Cardiac septum (tissue), 1 donor: ENCODE data around the gene FLOT2. TPM values are rescaled to one million over a fixed set of nuclear protein-coding genes. Genes with fewer than 3 reads are reported as not detected.
"Not testable (repeated sequence)": the region's sequence is repeated elsewhere in the genome, so short reads cannot be mapped to it uniquely, and the experiment has no call there.

Experiments
- DNase-seq: peaks from one replicate; pipeline ENCODE4 v3.0.0-alpha.2; 2020; ENCODE audit warnings: low spot score
- intact Hi-C: fragments of 100-400 bp; cut with DNase I; formaldehyde crosslinking; loops from one replicate; pipeline ENCODE4 v1.14.0; 2022
- total RNA-seq: library from RNA; stranded (reverse); fragmentation: NEBNext Ultra II Directional; extraction: Animal tissue kit (Norgen Biotek cat#: 25700); gene quantifications from one replicate; pipeline ENCODE4 v1.2.1, GENCODE V29; 2021
- donor health status: DM: no; HTN: no; CAD: no.

FLOT2 gene
- total RNA-seq, 1 donor from 2014 or later = 80.4 TPM

GRCh38 chr17:28918295-28918694 lies 20.8 kb upstream of the FLOT2 start:
- intact Hi-C loops = loop anchor here (5.0 kb wide), 1 partner anchor 156 kb away; no protein-coding TSS in a partner anchor
- no peak for DNase-seq

- no peak for DNase-seq
- intact Hi-C loops = loop anchor here (5.0 kb wide), 1 partner anchor 155 kb away; no protein-coding TSS in a partner anchor
Measured at GRCh38 chr17:28917465-28917864, 19.9 kb upstream of the FLOT2 start.

GRCh38 chr17:28917029-28917428 lies 19.5 kb upstream of the FLOT2 start:
- no peak for DNase-seq
- intact Hi-C loops = loop anchor here (5.0 kb wide), 1 partner anchor 155 kb away; no protein-coding TSS in a partner anchor

- intact Hi-C loops = loop anchor here (5.0 kb wide), 1 partner anchor 154 kb away; no protein-coding TSS in a partner anchor
Measured at GRCh38 chr17:28916302-28916934, 18.9 kb upstream of the FLOT2 start.

DNA sequence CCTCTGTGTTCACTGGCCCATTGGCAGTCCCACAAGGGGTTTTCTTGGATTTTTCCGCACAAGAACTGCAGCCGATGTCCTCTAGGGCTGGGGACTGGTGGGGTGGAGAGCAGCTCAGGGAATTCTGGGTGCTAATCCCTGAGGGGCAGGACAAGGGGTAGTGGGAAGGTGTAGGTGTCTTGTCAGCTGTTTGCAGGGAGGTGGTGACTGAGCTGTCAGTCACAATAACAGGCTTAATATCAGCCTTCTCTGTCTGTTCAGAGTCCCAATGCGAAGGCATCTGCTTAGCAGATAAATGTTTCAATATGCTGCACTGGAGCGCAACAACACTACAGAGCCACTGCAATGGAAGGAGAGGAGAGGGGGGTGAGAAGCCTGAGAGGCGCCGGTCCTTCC lies 15.4 kb upstream of the FLOT2 start:
- DNase-seq = no peak
- intact Hi-C loops = no loop called here

More at GRCh38 chr17:28916302-28916934, 18.9 kb upstream of the FLOT2 start:
- peak; percentile 81 for DNase-seq

DNA sequence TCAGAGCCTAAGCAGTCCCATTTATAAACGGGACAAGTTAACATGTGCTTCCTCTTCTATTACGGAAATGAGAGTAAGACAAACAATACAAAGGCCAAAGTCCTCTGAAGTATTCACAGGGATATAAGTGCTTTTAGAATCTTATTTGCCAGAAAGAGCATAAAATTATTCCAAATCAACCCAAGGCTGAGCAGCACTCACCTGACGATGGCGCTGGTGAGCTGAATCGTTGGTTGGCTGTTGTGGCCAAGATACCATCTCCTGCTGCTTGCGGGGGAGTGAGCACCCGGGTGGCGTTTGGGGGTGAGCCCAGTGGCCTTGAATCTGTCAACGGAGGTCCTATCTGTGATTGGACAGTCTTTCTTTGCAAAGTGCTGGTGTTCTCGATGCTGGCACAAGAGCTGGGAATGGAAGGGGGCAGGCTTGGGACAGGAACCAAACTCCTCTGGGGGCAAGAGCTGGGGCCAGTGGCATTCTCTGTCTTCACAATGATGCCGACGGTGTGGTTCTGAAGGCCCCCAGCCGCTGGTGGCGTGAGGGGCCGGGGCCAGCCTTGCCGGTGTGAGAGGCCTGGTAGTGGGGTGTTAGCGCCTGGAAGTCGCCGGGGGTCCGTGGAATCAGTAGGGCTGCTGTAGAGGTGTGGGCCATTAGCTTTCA lies 14.9 kb upstream of the FLOT2 start:
- intact Hi-C loops = no loop called here
- no peak for DNase-seq

DNA sequence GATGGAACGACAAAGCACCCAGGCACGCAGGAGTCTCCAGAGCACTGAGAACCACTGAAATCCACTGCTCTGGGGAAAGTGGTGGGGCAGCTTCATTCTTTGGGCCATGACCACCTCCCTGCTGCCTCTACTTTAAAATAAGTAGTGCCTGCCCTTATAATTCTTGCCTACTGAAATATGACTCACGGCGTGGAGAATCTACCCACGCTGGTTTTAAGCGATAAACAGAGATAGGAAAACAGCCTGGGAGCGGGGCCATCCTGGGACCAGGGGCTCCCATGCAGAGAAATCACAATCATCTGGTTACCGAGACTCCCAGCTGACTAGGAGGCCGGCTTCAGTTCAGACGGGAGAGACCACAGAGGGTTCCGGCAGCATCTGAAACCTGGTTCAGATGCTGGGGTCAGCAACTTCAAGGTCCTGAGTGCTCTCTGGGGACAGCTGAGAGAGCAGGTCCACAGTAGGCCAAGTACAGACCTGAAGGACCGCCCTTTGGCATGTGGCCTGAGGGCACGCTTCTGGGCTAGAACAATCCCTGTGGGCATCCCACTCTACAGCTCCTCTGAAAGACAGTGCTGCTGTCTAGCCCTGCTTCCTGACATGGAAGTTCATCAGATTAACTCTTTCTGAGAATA lies 14.0 kb upstream of the FLOT2 start:
- intact Hi-C loops = no loop called here
- no peak for DNase-seq

- intact Hi-C loops = no loop called here
- DNase-seq = no peak
Measured at GRCh38 chr17:28910534-28910933, 13.0 kb upstream of the FLOT2 start.

DNA sequence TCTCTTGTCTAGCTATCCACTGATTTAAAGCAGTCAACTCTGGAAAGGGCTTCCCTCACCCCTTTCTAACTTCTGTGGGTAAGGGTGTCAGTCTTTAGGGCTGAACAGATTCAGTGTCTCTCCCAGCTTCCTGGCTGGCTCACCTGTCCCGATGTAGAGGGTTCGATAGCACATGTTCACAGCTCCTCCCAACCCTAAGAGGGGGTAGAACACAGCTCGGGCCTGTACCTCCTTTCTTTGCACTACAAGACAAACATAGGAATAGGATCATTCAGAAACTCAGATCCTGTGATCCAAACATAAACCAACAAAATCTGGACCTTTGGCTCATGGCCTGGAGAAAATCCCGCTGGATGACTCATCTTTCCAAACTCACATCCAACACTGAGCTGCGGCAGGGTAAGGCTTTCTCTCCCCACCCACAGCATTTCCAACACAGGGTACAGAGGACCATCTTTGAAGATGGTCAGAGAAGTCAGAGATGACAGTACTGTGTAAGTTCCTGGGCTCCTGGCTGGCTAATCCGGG lies 11.2 kb upstream of the FLOT2 start:
- no peak for DNase-seq
- intact Hi-C loops = no loop called here

- intact Hi-C loops = no loop called here
- no peak for DNase-seq
Measured at GRCh38 chr17:28907709-28908475, 10.4 kb upstream of the FLOT2 start.

DNA sequence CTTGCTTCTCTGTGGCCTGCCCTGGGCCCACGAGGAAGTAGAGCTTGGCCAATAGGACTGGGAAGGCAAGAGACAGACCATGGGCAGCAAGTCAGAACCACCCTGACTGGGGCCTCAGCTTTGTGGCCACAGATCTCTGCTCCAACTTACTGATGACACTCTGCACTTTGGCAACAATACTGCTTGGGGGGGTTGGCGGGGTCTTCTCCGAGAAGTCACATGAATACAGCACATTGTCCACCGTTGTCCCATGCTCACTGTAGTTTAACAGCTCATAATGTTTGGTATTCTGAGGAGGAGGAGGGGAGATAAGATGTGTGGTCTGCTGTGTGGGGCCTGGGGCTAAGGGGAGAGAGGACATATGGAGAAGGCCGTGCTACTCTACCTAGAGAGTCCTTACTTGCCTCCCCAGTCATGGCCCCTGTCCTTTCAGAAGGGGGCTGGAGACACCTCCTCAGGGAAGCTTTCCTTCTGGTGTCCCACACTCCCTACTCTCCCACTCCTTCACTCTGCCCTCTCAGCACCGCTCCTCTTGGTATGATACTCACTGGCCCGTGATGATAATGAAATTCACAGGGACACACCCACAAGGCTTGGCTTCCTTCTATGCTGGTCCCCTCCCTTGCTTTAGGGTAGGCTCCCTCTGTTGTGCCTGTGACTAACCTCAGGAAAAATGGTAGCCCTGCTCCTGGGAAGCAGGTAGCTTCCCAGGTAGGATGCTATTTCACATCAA lies 9.3 kb upstream of the FLOT2 start:
- intact Hi-C loops = no loop called here
- no peak for DNase-seq

GRCh38 chr17:28906276-28906675 lies 8.7 kb upstream of the FLOT2 start:
- intact Hi-C loops = no loop called here
- no peak for DNase-seq

GRCh38 chr17:28904800-28905199 lies 7.3 kb upstream of the FLOT2 start:
- intact Hi-C loops = no loop called here

GRCh38 chr17:28903546-28903841 lies 6.0 kb upstream of the FLOT2 start:
- DNase-seq, intact Hi-C loops: not testable (repeated sequence)

More at GRCh38 chr17:28904800-28905199, 7.3 kb upstream of the FLOT2 start:
- DNase-seq = no peak

DNA sequence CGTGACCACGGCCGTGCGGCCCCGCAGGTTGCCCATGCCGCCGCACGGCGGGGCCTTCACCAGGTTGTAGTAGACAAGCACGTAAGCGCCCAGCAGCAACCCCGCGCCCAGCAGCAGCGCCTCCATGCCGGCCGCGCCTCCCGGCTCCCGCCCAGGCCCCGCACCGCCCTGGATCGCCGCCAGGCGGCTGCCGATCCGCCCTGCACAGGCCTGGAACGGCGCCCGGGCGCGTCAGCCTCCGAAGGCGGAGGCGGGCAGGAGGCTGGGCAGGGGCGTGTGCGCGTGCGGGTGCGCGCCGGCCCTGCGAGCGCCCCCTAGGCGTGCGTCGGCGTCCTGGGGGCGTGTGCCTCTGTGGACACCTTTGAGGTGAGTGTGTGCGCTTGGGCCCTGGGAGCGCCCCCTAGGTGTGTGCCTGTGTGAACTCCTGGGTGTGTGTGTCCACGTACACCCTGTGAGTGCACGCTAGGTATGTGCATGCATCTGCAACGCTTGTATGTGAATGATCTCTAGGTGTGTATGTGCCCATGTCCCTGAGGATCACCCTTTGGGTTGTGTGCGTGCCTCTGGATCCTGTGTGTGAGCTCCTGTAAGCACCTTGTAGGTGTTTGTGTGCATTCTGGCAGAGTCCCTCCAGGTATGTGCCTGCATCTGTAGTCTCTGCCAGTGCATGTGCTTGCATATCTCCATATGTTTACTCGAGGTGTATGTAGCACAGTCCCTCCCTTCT lies 5.4 kb upstream of the FLOT2 start, which contains the start of gene DHRS13:
TSS of gene DHRS13 (minus strand) at position 261 of the 727 bp plus-strand sequence. CDS start at position 126, 135 bp downstream.
- intact Hi-C loops = no loop called here
- peak; percentile 96 for DNase-seq

DNA sequence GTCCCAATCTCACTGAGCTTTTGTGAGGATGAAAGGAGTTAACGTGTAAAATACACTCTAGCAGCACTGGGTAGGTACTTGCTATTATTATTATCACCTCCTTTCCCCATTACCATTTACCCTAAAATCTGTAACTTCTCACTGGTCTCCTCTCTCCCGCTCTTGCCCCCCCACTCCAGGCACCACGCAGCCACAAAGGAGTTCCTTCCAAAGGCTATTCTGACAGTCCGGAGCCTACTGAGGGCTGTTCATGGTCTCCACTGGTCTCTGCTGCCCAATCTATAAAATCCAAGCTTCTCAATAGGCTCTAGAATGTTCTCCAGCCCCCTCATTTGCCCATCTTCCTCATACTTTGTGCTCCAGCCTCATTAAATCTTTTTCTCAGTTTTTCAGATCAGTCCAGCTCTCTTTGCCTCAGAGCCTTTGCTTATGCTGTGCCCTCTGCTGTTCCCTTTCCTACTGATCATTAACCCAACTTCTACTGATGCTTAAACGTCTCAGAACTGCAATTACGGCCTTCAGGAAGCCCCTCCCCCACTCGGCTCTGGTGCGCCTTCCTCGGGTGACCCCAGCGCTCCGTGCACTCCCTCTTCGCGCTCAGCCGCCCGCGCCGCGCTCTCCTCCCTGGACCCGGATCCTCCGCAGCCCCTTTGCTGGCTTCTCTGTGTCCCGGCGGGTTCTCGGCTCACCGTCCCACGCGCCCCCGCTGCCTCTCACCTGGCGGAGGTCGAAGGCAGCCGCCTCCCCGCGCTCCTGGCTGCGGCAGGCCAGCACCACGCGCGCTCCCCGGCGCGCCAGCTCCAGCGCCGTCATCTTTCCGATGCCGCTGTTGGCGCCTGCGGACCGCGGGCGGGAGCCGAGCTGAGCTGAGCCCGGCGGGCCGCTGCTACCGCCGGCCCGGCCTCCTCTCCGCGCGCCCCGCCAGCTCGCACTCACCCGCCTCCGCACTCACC lies 4.6 kb upstream of the FLOT2 start:
- intact Hi-C loops = loop anchor here (1.0 kb wide), 1 partner anchor 43 kb away; no protein-coding TSS in a partner anchor
- DNase-seq = no peak
